ENCODE results near the gene ANK3. TPM values are rescaled to one million over a fixed set of nuclear protein-coding genes. Genes with fewer than 3 reads are reported as not detected.

The ANK3 gene
- total RNA-seq, 3 donors from 2014 or later: 10.2 to 93.2 (median 57.4) TPM

GRCh38 chr10:60239228-60239627 is 150.4 kb downstream of the ANK3 start:
- intact Hi-C loops (cut with DNase I; ENCODE audit: low total_unique reads): no loop called here
- H3K27me3 ChIP-seq: no peaks in the 10 kb centered on the region
- no peaks in the 10 kb centered on the region for H3K9me3 ChIP-seq
- TF ChIP-seq POLR2AphosphoS5 (IDR thresholded peaks at IDR 0.05): no peak
- TF ChIP-seq CTCF (IDR thresholded peaks at IDR 0.05): no peak
- TF ChIP-seq POLR2A (IDR thresholded peaks at IDR 0.05): no peak
- no peak for DNase-seq (ENCODE audit: low spot score in 2 of 2)
- no peaks in the 10 kb centered on the region for H3K36me3 ChIP-seq
- no peak overlapping the region for H3K27ac ChIP-seq
- H3K4me3 ChIP-seq: no peak overlapping the region
- no peaks in the 10 kb centered on the region for H3K4me1 ChIP-seq

- no peak for DNase-seq (ENCODE audit: low spot score in 2 of 2)
- TF ChIP-seq POLR2AphosphoS5 (IDR thresholded peaks at IDR 0.05) (no peak), POLR2A (IDR thresholded peaks at IDR 0.05) (no peak), CTCF (IDR thresholded peaks at IDR 0.05) (no peak)
- Histone ChIP-seq H3K4me3 (no peak overlapping the region), H3K27me3 (no peaks in the 10 kb centered on the region), H3K36me3 (no peaks in the 10 kb centered on the region), H3K4me1 (no peaks in the 10 kb centered on the region), H3K9me3 (no peaks in the 10 kb centered on the region), H3K27ac (no peak overlapping the region)
- intact Hi-C loops (cut with DNase I; ENCODE audit: low total_unique reads): no loop called here
Measured at GRCh38 chr10:60238759-60239100, 150.9 kb downstream of the ANK3 start.

GRCh38 chr10:60237977-60238758 is 151.5 kb downstream of the ANK3 start:
- DNase-seq (ENCODE audit: low spot score in 2 of 2): no peak
- intact Hi-C loops (cut with DNase I; ENCODE audit: low total_unique reads): no loop called here

GRCh38 chr10:60236869-60237524 is 152.7 kb downstream of the ANK3 start:
- no peaks in the 10 kb centered on the region for H3K27me3 ChIP-seq
- TF ChIP-seq CTCF (IDR thresholded peaks at IDR 0.05) (no peak), POLR2A (IDR thresholded peaks at IDR 0.05) (no peak), POLR2AphosphoS5 (IDR thresholded peaks at IDR 0.05) (no peak)
- no peak overlapping the region for H3K4me3 ChIP-seq
- intact Hi-C loops (cut with DNase I; ENCODE audit: low total_unique reads): no loop called here
- no peaks in the 10 kb centered on the region for H3K4me1 ChIP-seq
- DNase-seq (ENCODE audit: low spot score in 2 of 2): no peak
- no peaks in the 10 kb centered on the region for H3K36me3 ChIP-seq
- no peaks in the 10 kb centered on the region for H3K9me3 ChIP-seq
- H3K27ac ChIP-seq: no peak overlapping the region

More at GRCh38 chr10:60237977-60238758, 151.5 kb downstream of the ANK3 start:
- no peak overlapping the region for H3K4me3 ChIP-seq
- no peak overlapping the region for H3K27ac ChIP-seq
- no peaks in the 10 kb centered on the region for H3K4me1 ChIP-seq
- no peaks in the 10 kb centered on the region for H3K27me3 ChIP-seq
- no peaks in the 10 kb centered on the region for H3K36me3 ChIP-seq
- TF ChIP-seq POLR2AphosphoS5 (IDR thresholded peaks at IDR 0.05) (no peak), CTCF (IDR thresholded peaks at IDR 0.05) (no peak), POLR2A (IDR thresholded peaks at IDR 0.05) (no peak)
- no peaks in the 10 kb centered on the region for H3K9me3 ChIP-seq

- Histone ChIP-seq H3K4me3 (no peak overlapping the region), H3K27me3 (no peaks in the 10 kb centered on the region), H3K36me3 (no peaks in the 10 kb centered on the region), H3K27ac (no peak overlapping the region), H3K9me3 (no peaks in the 10 kb centered on the region), H3K4me1 (no peaks in the 10 kb centered on the region)
- DNase-seq (ENCODE audit: low spot score in 2 of 2): no peak
- intact Hi-C loops (cut with DNase I; ENCODE audit: low total_unique reads): no loop called here
- no peak for TF ChIP-seq POLR2A (IDR thresholded peaks at IDR 0.05)
- no peak for TF ChIP-seq POLR2AphosphoS5 (IDR thresholded peaks at IDR 0.05)
- no peak for TF ChIP-seq CTCF (IDR thresholded peaks at IDR 0.05)
Measured at GRCh38 chr10:60235001-60235400, 154.7 kb downstream of the ANK3 start.

All from breast epithelium (tissue), 4 donors.